ENCODE results near the gene RFXAP.

- TF ChIP-seq CTCF (IDR thresholded peaks at IDR 0.05; ENCODE audit: low read depth, low read length, missing input control) = no peak
- TF ChIP-seq REST (IDR thresholded peaks at IDR 0.05) = no peak
- TF ChIP-seq FOXA1 (IDR thresholded peaks at IDR 0.05) = no peak
- no peak for TF ChIP-seq JUND (IDR thresholded peaks at IDR 0.05)
- TF ChIP-seq RXRA (IDR thresholded peaks at IDR 0.05) = no peak
- TF ChIP-seq TAF1 (conservative IDR thresholded peaks at IDR 0.05) = no peak
- no peak for TF ChIP-seq ZBTB33 (IDR thresholded peaks at IDR 0.05)
- no peak for TF ChIP-seq GABPA (IDR thresholded peaks at IDR 0.05 in 1 of 2, conservative IDR thresholded peaks at IDR 0.05 in 1 of 2)
- TF ChIP-seq NR2F2 (IDR thresholded peaks at IDR 0.05) = no peak
- TF ChIP-seq YY1 (IDR thresholded peaks at IDR 0.05) = no peak
- TF ChIP-seq MAX (IDR thresholded peaks at IDR 0.05) = no peak
- no peak for TF ChIP-seq ATF3 (IDR thresholded peaks at IDR 0.05)
- no peak for TF ChIP-seq EGR1 (IDR thresholded peaks at IDR 0.05; ENCODE audit: low read depth in 2 of 2)
These were observed 40.2 kb downstream of the RFXAP start for GRCh38 chr13:36859259-36859658.

Measured in liver (tissue), 3 donors.